Iris pigment epithelial cell (primary cell): ENCODE results near the gene PCGF3.
"Not testable (repeated sequence)": the region's sequence is repeated elsewhere in the genome, so short reads cannot be mapped to it uniquely, and the experiment has no call there.

Source experiments
- DNase-seq: peaks from one replicate; pipeline ENCODE4 v3.0.0-alpha.2; 2011; ENCODE audit warnings: low read depth

Gene PCGF3

GRCh38 chr4:704198-704891, 1.3 kb upstream of the PCGF3 start:
- no peak for DNase-seq

- DNase-seq = no peak
Observed at GRCh38 chr4:704971-705277, 708 bp upstream of the PCGF3 start.

- not testable (repeated sequence) for DNase-seq
Observed at GRCh38 chr4:706083-706633, 526 bp downstream of the PCGF3 start.

GRCh38 chr4:706834-707598, 1.4 kb downstream of the PCGF3 start:
- DNase-seq = no peak

- DNase-seq = no peak
Observed at GRCh38 chr4:707929-708630, 2.4 kb downstream of the PCGF3 start.

GRCh38 chr4:708631-708933, 3.0 kb downstream of the PCGF3 start:
- DNase-seq = no peak

- DNase-seq = no peak
Observed at GRCh38 chr4:709348-709747, 3.7 kb downstream of the PCGF3 start.

GRCh38 chr4:710116-710515, 4.5 kb downstream of the PCGF3 start:
- no peak for DNase-seq

GRCh38 chr4:710916-711315, 5.3 kb downstream of the PCGF3 start:
- no peak for DNase-seq

- no peak for DNase-seq
Observed at GRCh38 chr4:712093-712492, 6.5 kb downstream of the PCGF3 start.

GRCh38 chr4:712916-713632, 7.4 kb downstream of the PCGF3 start:
- no peak for DNase-seq

- no peak for DNase-seq
Observed at GRCh38 chr4:714087-714486, 8.5 kb downstream of the PCGF3 start.

- no peak for DNase-seq
Observed at GRCh38 chr4:717601-718320, 12.1 kb downstream of the PCGF3 start.

GRCh38 chr4:718460-718859, 12.8 kb downstream of the PCGF3 start:
- no peak for DNase-seq

- DNase-seq = no peak
Observed at GRCh38 chr4:720111-720860, 14.7 kb downstream of the PCGF3 start.

- no peak for DNase-seq
Observed at GRCh38 chr4:721261-722168, 15.9 kb downstream of the PCGF3 start.

GRCh38 chr4:722169-722725, 16.6 kb downstream of the PCGF3 start:
- DNase-seq = no peak

GRCh38 chr4:722851-723360, 17.3 kb downstream of the PCGF3 start:
- no peak for DNase-seq

GRCh38 chr4:723751-724530, 18.3 kb downstream of the PCGF3 start:
- DNase-seq = no peak
